NOMO-1 (cell line): ENCODE results near the gene FES.

ENCODE experiments used
- DNase-seq, 2 experiments: peaks; one replicate each; lab custom pipeline; 2025; ENCODE audit not compliant: unreplicated experiment in 2 of 2; lab: John Stamatoyannopoulos, UW

The FES gene

GRCh38 chr15:90928106-90928505 is 43.8 kb downstream of the FES start:
- DNase-seq, result peak in 1 of 2 experiments; percentile 52

GRCh38 chr15:90929246-90930019 is 45.1 kb downstream of the FES start:
- peak in 1 of 2 experiments; percentile 81 for DNase-seq

- DNase-seq, result no peak
These were observed 46.7 kb downstream of the FES start for GRCh38 chr15:90930861-90931574.

- no peak for DNase-seq
These were observed 47.2 kb downstream of the FES start for GRCh38 chr15:90931575-90931827.

GRCh38 chr15:90931828-90932659 is 47.7 kb downstream of the FES start, which contains the start of gene HDDC3:
Gene HDDC3, minus strand, starts transcription at chr15:90932549. Its CDS starts 9 bp downstream, at chr15:90932540.
- peak; percentile 93 for DNase-seq

GRCh38 chr15:90932660-90932991 is 48.3 kb downstream of the FES start:
- DNase-seq, result no peak

GRCh38 chr15:90933301-90933700 is 49.0 kb downstream of the FES start:
- DNase-seq, result no peak

GRCh38 chr15:90934256-90934948 is 50.1 kb downstream of the FES start:
- DNase-seq, result peak; percentile 62 to 74

GRCh38 chr15:90934949-90935751 is 50.8 kb downstream of the FES start, which contains the start of gene UNC45A:
Gene UNC45A, plus strand, starts transcription at chr15:90935285. Its CDS starts 40 bp downstream, at chr15:90935325.
- peak; percentile 73 to 84 for DNase-seq

GRCh38 chr15:90936823-90937222 is 52.5 kb downstream of the FES start:
- DNase-seq, result no peak

GRCh38 chr15:90938261-90938660 is 54.0 kb downstream of the FES start:
- DNase-seq, result no peak

- DNase-seq, result no peak
These were observed 55.5 kb downstream of the FES start for GRCh38 chr15:90939756-90940155.

GRCh38 chr15:90941038-90941437 is 56.7 kb downstream of the FES start:
- no peak for DNase-seq

GRCh38 chr15:90942354-90943120 is 58.2 kb downstream of the FES start:
- no peak for DNase-seq

- no peak for DNase-seq
These were observed 60.8 kb downstream of the FES start for GRCh38 chr15:90945091-90945490.
